Measurements from ENCODE around the gene CYP4B1. TPM values are rescaled to one million over a fixed set of nuclear protein-coding genes. Genes with fewer than 3 reads are reported as not detected.

Gene CYP4B1
- total RNA-seq, 1 experiment from 2014 or later = not detected

- no peak overlapping the region for H4K8ac ChIP-seq (replicated peaks; ENCODE audit: insufficient read length, low read depth, low read length)
- no peak overlapping the region for H3K4me2 ChIP-seq (ENCODE audit: insufficient read depth, insufficient read length, low read length)
- TF ChIP-seq, protein P1, sequence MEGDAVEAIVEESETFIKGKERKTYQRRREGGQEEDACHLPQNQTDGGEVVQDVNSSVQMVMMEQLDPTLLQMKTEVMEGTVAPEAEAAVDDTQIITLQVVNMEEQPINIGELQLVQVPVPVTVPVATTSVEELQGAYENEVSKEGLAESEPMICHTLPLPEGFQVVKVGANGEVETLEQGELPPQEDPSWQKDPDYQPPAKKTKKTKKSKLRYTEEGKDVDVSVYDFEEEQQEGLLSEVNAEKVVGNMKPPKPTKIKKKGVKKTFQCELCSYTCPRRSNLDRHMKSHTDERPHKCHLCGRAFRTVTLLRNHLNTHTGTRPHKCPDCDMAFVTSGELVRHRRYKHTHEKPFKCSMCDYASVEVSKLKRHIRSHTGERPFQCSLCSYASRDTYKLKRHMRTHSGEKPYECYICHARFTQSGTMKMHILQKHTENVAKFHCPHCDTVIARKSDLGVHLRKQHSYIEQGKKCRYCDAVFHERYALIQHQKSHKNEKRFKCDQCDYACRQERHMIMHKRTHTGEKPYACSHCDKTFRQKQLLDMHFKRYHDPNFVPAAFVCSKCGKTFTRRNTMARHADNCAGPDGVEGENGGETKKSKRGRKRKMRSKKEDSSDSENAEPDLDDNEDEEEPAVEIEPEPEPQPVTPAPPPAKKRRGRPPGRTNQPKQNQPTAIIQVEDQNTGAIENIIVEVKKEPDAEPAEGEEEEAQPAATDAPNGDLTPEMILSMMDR (conservative IDR thresholded peaks at IDR 0.05) = no peak
- Mint-ChIP-seq H3K4me3 (no peak overlapping the region), H3K27ac (no peak overlapping the region), H3K27me3 (ENCODE audit: low read depth) (peaks cover 17% of the 10 kb centered on the region), H3K9me3 (peaks cover 2 to 4% of the 10 kb centered on the region in 2 experiments; a peak in 3 of 5 replicates), H3K36me3 (ENCODE audit: insufficient read depth in 1 of 3, low read depth in 3 of 3) (0 out of 7 replicates have a peak, but pooled peaks cover 0 to 3% (median 0%) of the 10 kb centered on the region in 3 experiments), H3K4me1 (peaks cover 6 to 12% of the 10 kb centered on the region in 2 experiments)
- H3K9me3 ChIP-seq (ENCODE audit: control insufficient read depth, low read depth, low read length) = no peaks in the 10 kb centered on the region
- no peaks in the 10 kb centered on the region for H4K20me1 ChIP-seq (ENCODE audit: control insufficient read depth, insufficient read depth, insufficient read length)
- no peak overlapping the region for H2BK5ac ChIP-seq (ENCODE audit: insufficient read length, low read length)
- H3K4me1 ChIP-seq (ENCODE audit: insufficient read depth, low read length) = no peaks in the 10 kb centered on the region
- H3K27me3 ChIP-seq (ENCODE audit: insufficient read depth, low read length) = no peaks in the 10 kb centered on the region
- H4K91ac ChIP-seq (ENCODE audit: insufficient read length, low read depth, low read length) = no peak overlapping the region
- no peak overlapping the region for H2BK20ac ChIP-seq (ENCODE audit: low read depth, low read length, poor library complexity, severe bottlenecking)
- H3K18ac ChIP-seq (ENCODE audit: insufficient read length, low read depth, low read length) = no peak overlapping the region
- no peak overlapping the region for H2BK15ac ChIP-seq (ENCODE audit: low read depth, low read length)
- no peak overlapping the region for H3K56ac ChIP-seq (ENCODE audit: insufficient read length, low read depth, low read length)
- no peak overlapping the region for H2BK12ac ChIP-seq (ENCODE audit: insufficient read length, low read depth, low read length)
- no peaks in the 10 kb centered on the region for H3K79me1 ChIP-seq (ENCODE audit: insufficient read depth, low read depth, low read length, poor library complexity, severe bottlenecking)
- no peak overlapping the region for H3K23ac ChIP-seq (ENCODE audit: insufficient read length, low read depth, low read length)
- H3T11ph ChIP-seq (ENCODE audit: low read length) = no peak overlapping the region
- no peak overlapping the region for H3K27ac ChIP-seq (ENCODE audit: insufficient read length, low read depth, low read length)
- no CpG with 5 or more reads among the region's 2 CpGs for WGBS (ENCODE audit: extremely low coverage, insufficient read length, low lambda C conversion rate)
- H3K23me2 ChIP-seq (ENCODE audit: insufficient read length, low read depth, low read length, poor library complexity, severe bottlenecking) = no peaks in the 10 kb centered on the region
- H3K14ac ChIP-seq (ENCODE audit: insufficient read depth, low read length) = no peak overlapping the region
- H2AK5ac ChIP-seq (ENCODE audit: insufficient read length, low read length) = no peak overlapping the region
- H3K9ac ChIP-seq (ENCODE audit: extremely low read depth, insufficient read length, low read length) = no peak overlapping the region
- H3K4ac ChIP-seq (ENCODE audit: low read depth, low read length) = no peak overlapping the region
- no peak for DNase-seq
- no peak overlapping the region for H2AFZ ChIP-seq (ENCODE audit: low read length)
- no peak overlapping the region for H4K5ac ChIP-seq (ENCODE audit: insufficient read length, low read depth, low read length)
- H2BK120ac ChIP-seq (ENCODE audit: low read depth, low read length, poor library complexity, severe bottlenecking) = no peak overlapping the region
- H3K79me2 ChIP-seq (ENCODE audit: insufficient read depth, low read length) = no peaks in the 10 kb centered on the region
Measured at GRCh38 chr1:46804027-46804889, 5.4 kb downstream of the CYP4B1 start.
